K562 (cell line): ENCODE data around the gene UTP11. TPM values are rescaled to one million over a fixed set of nuclear protein-coding genes. Genes with fewer than 3 reads are reported as not detected.

Experiments used
- ATAC-seq: fragments of 200-7000 bp; cut with Tn5 transposase; 3 replicates; pipeline ENCODE4 v1.9.1; 2020; ENCODE audit warnings: moderate library complexity
- BruUV-seq: library from RNA; stranded (reverse); fragments of 400-500 nt; replicated peaks from 2 replicates; lab custom pipeline; 2021; lab: Mats Ljungman, UMichigan
- CTCF ChIA-PET: fragments of 300-600 bp; formaldehyde crosslinking; extraction: SDS; loops from one replicate; lab custom pipeline; 2021; ENCODE audit warnings: low intra/inter-chr PET ratio; lab: Yijun Ruan, JAX
- POLR2A ChIA-PET: fragments of 300-600, 350-650 bp; sonication (Branson Sonifier 250); formaldehyde crosslinking; extraction: SDS; loops from one replicate; lab custom pipeline; 2021; ENCODE audit warnings: antibody characterized with exemption, inconsistent platforms; lab: Yijun Ruan, JAX
- DNase-seq, 4 experiments: peaks; one replicate each; pipeline versions ENCODE4 v3.0.0 to v3.0.0-alpha.2; 2011 to 2018; ENCODE audit warnings: low spot score in 3 of 4, mixed read lengths in 3 of 4; ENCODE audit errors: extremely low read depth in 1 of 4
- FAIRE-seq: peaks from 2 replicates; lab custom pipeline; 2011; peaks lifted over from hg19 to GRCh38; lab: Jason Lieb, UNC
- H2AFZ ChIP-seq: 2 replicates; pipeline ENCODE4 v1.6.0; 2011; ENCODE audit warnings: low read depth, low read length, control low read depth, inconsistent platforms
- H3K27ac ChIP-seq: fragments of 200-600 bp; 3 replicates; pipeline ENCODE4 v1.8.0; 2011; ENCODE audit warnings: low read depth, mild to moderate bottlenecking, control low read depth, inconsistent platforms, low read length, moderate library complexity, mixed read lengths; ENCODE audit errors: extremely low read depth
- H3K27me3 ChIP-seq, 2 experiments: fragments of 300-600 bp in 1 of 2; 2 replicates in 1 of 2; 3 replicates in 1 of 2; pipeline versions ENCODE4 v1.6.0 to v1.8.0; 2011; ENCODE audit warnings: inconsistent platforms in 2 of 2, low read length in 2 of 2, mild to moderate bottlenecking in 1 of 2, mixed read lengths in 1 of 2, moderate library complexity in 1 of 2; ENCODE audit not compliant: control insufficient read depth in 2 of 2, insufficient read depth in 2 of 2
- H3K36me3 ChIP-seq: fragments of 300-600 bp; 3 replicates; pipeline ENCODE4 v1.8.0; 2011; ENCODE audit warnings: mild to moderate bottlenecking, low read length, inconsistent platforms; ENCODE audit not compliant: control insufficient read depth, insufficient read depth
- H3K4me1 ChIP-seq, 2 experiments: fragments of 200-600 bp in 1 of 2; replicated peaks in 1 of 2; 2 replicates in 1 of 2; 3 replicates in 1 of 2; pipeline versions ENCODE4 v1.5.1 to v1.8.0; 2011; ENCODE audit warnings: inconsistent platforms in 2 of 2, low read length in 2 of 2, mild to moderate bottlenecking in 1 of 2, mixed read lengths in 1 of 2, moderate library complexity in 1 of 2; ENCODE audit not compliant: control insufficient read depth in 2 of 2, insufficient read depth in 2 of 2
- H3K4me2 ChIP-seq: 2 replicates; pipeline ENCODE4 v1.6.1; 2011; ENCODE audit warnings: low read length, control low read depth, inconsistent platforms, mixed read lengths; ENCODE audit not compliant: insufficient read depth
- H3K4me3 ChIP-seq: fragments of 200-600 bp; sonication (generic), shearing (Covaris generic); 2 replicates; pipeline ENCODE4 v1.5.1; 2016; ENCODE audit warnings: control low read depth, inconsistent platforms
- H3K79me2 ChIP-seq: fragments of 200-600 bp; 3 replicates; pipeline ENCODE4 v1.8.0; 2011; ENCODE audit warnings: low read length, inconsistent platforms; ENCODE audit not compliant: control insufficient read depth, insufficient read depth
- H3K9ac ChIP-seq, 2 experiments: 2 replicates each; pipeline versions ENCODE4 v1.6.0 to v1.6.1; 2011; ENCODE audit warnings: low read depth in 2 of 2, low read length in 2 of 2, control low read depth in 1 of 2, inconsistent platforms in 1 of 2, mild to moderate bottlenecking in 1 of 2, mixed read lengths in 1 of 2; ENCODE audit not compliant: insufficient read depth in 1 of 2
- H3K9me1 ChIP-seq: one replicate; pipeline ENCODE4 v1.6.0; 2011; ENCODE audit warnings: inconsistent platforms, mild to moderate bottlenecking, low read length, moderate library complexity; ENCODE audit not compliant: control insufficient read depth, insufficient read depth
- H3K9me3 ChIP-seq: replicated peaks from 2 replicates; pipeline ENCODE4 v1.5.1; 2011; ENCODE audit warnings: low read depth, low read length, inconsistent platforms; ENCODE audit not compliant: control insufficient read depth, insufficient read depth
- H4K20me1 ChIP-seq: replicated peaks from 2 replicates; pipeline ENCODE4 v1.6.1; 2011; ENCODE audit warnings: low read length, inconsistent platforms, mixed read lengths; ENCODE audit not compliant: control insufficient read depth, insufficient read depth
- ARID2 ChIP-seq: fragments of 450-650 bp; IDR thresholded peaks from 2 replicates; pipeline ENCODE4 v1.6.1; 2017; ENCODE audit warnings: antibody characterized with exemption, mild to moderate bottlenecking
- ATF7 ChIP-seq: fragments of 450-650 bp; IDR thresholded peaks from 2 replicates; pipeline ENCODE4 v1.7.1; 2014; ENCODE audit warnings: mild to moderate bottlenecking, moderate library complexity
- CC2D1A ChIP-seq: fragments of 450-650 bp; IDR thresholded peaks from 2 replicates; pipeline ENCODE4 v1.6.1; 2017; ENCODE audit warnings: mild to moderate bottlenecking
- CTCF ChIP-seq, 3 experiments: IDR thresholded peaks in 2 of 3; conservative IDR thresholded peaks in 1 of 3; 2 replicates each; pipeline ENCODE4 v1.5.1; 2011 to 2012; ENCODE audit warnings: low read length in 3 of 3, mild to moderate bottlenecking in 3 of 3, control low read depth in 2 of 3, improper control_type of control experiment in 1 of 3, inconsistent platforms in 1 of 3, low read depth in 1 of 3, mixed read lengths in 1 of 3, moderate library complexity in 1 of 3; ENCODE audit not compliant: insufficient read depth in 2 of 3
- HDAC1 ChIP-seq, 2 experiments: fragments of 450-650 bp; IDR thresholded peaks; 2 replicates each; pipeline ENCODE4 v1.6.1; 2016 to 2017; ENCODE audit warnings: inconsistent platforms in 1 of 2, mild to moderate bottlenecking in 1 of 2, moderate library complexity in 1 of 2
- MAZ ChIP-seq, 2 experiments: fragments of 450-650 bp in 1 of 2; sonication (generic) in 1 of 2; formaldehyde crosslinking; IDR thresholded peaks in 1 of 2; conservative IDR thresholded peaks in 1 of 2; 2 replicates each; pipeline versions ENCODE4 v1.4.0 to v1.5.0; 2020; ENCODE audit warnings: mild to moderate bottlenecking in 1 of 2, missing genetic modification reagents in 1 of 2
- PML ChIP-seq: IDR thresholded peaks from 2 replicates; pipeline ENCODE4 v1.6.1; 2012; ENCODE audit warnings: low read length, inconsistent platforms
- RAD21 ChIP-seq, 2 experiments: fragments of 250-450 bp in 1 of 2; fragments of 450-650 bp in 1 of 2; sonication (Bioruptor Pico) in 1 of 2; formaldehyde crosslinking in 1 of 2; IDR thresholded peaks in 1 of 2; conservative IDR thresholded peaks in 1 of 2; 2 replicates each; pipeline versions ENCODE4 v1.4.0 to v1.8.0; 2020 to 2022; ENCODE audit warnings: mild to moderate bottlenecking in 2 of 2, moderate library complexity in 1 of 2
- SMC3 ChIP-seq: conservative IDR thresholded peaks from 2 replicates; pipeline ENCODE4 v1.6.1; 2011; ENCODE audit warnings: low read depth, low read length, improper control_type of control experiment; ENCODE audit not compliant: insufficient read depth
- SP1 ChIP-seq: sonication (generic); formaldehyde crosslinking; IDR thresholded peaks from 2 replicates; pipeline ENCODE4 v1.8.1; 2022; ENCODE audit warnings: mild to moderate bottlenecking, missing genetic modification reagents
- STAG1 ChIP-seq: sonication (generic); formaldehyde crosslinking; IDR thresholded peaks from 2 replicates; pipeline ENCODE4 v1.5.0; 2020; ENCODE audit warnings: missing genetic modification reagents, borderline replicate concordance
- SUPT5H ChIP-seq: fragments of 450-650 bp; IDR thresholded peaks from 2 replicates; pipeline ENCODE4 v1.6.1; 2016
- WGBS: fragments of 100-300 bp; shearing (Covaris generic); methylation state at CpG from one replicate; pipeline ENCODE4 v1.1.6; 2016; ENCODE audit warnings: low coverage, mixed read lengths; ENCODE audit not compliant: insufficient coverage; ENCODE audit errors: missing lambda C conversion rate; 5-methylcytosine and 5-hydroxymethylcytosine counted together
- in situ Hi-C: fragments of 300-500 bp; cut with MboI; formaldehyde crosslinking; loops from 4 replicates; pipeline ENCODE4 v1.15.0; 2018; ENCODE audit warnings: inconsistent platforms, mixed read lengths
- intact Hi-C: fragments of 100-400 bp; cut with micrococcal nuclease; formaldehyde crosslinking; loops from 2 replicates; pipeline ENCODE4 v1.14.2; 2022
- polyA plus RNA-seq, 8 experiments: library from polyadenylated mRNA; depleted of rRNA in 4 of 8; stranded (reverse) in 5 of 8; unstranded in 3 of 8; fragments of >200 nt; fragmentation: Nextera tagmentation in 2 of 8; fragmentation: Illumina TruSeq in 1 of 8; extraction: Ambion mirVana in 2 of 8; extraction: Trizol in 1 of 8; gene quantifications; 2 replicates each; pipeline versions ENCODE4 v1.2.1 to v1.2.3, GENCODE V29; 2011 to 2014; ENCODE audit warnings: inconsistent platforms in 1 of 8, missing spikeins in 1 of 8
- total RNA-seq, 7 experiments: library from RNA; depleted of rRNA in 6 of 7; stranded (reverse); fragments of >200 nt in 6 of 7; fragmentation: Illumina TruSeq in 2 of 7; extraction: Trizol in 2 of 7; gene quantifications; 2 replicates each; pipeline versions ENCODE4 v1.2.1 to v1.2.3, GENCODE V29; 2011 to 2021; ENCODE audit warnings: low replicate concordance in 1 of 7
- TF ChIP-seq, protein P1 (sequence below), 2 experiments: fragments of 200-800 bp in 1 of 2; sonication (Bioruptor generic) in 1 of 2; sonication (generic) in 1 of 2; formaldehyde crosslinking in 1 of 2; IDR thresholded peaks in 1 of 2; conservative IDR thresholded peaks in 1 of 2; 2 replicates each; pipeline versions ENCODE4 v1.5.0 to v1.6.1; 2016 to 2020; ENCODE audit warnings: missing compliant biosample characterization in 1 of 2, missing genetic modification characterization in 1 of 2, missing genetic modification reagents in 1 of 2
- TF ChIP-seq, protein P2 (sequence below): fragments of 450-650 bp; formaldehyde crosslinking; IDR thresholded peaks from 2 replicates; pipeline ENCODE4 v1.4.0; 2020; ENCODE audit warnings: mild to moderate bottlenecking, moderate library complexity

The UTP11 gene
- total and polyA plus RNA-seq, 9 of the 15 experiments (the other 6 are each of a cell fraction or from before 2014, with no cell fraction given), result 91.1 to 378 (median 221) TPM

GRCh38 chr1:38026592-38027200 is 14.2 kb downstream of the UTP11 start:
- Histone ChIP-seq H3K4me1 (peaks cover 10 to 34% of the 10 kb centered on the region in 2 experiments; a peak in 4 of 5 replicates), H3K4me3 (no peak overlapping the region), H3K9ac (peak overlapping the region in 1 of 2 experiments; percentile 42; a peak in 2 of 4 replicates), H3K9me1 (no peaks in the 10 kb centered on the region), H3K4me2 (no peak overlapping the region), H4K20me1 (peaks cover 21% of the 10 kb centered on the region), H3K79me2 (peaks cover 3% of the 10 kb centered on the region; the same call in 1 of the 3 replicates), H2AFZ (no peak overlapping the region), H3K9me3 (no peaks in the 10 kb centered on the region), H3K27me3 (no peaks in the 10 kb centered on the region), H3K36me3 (peaks cover 58% of the 10 kb centered on the region), H3K27ac (no peak overlapping the region)
- BruUV-seq, result no TSS peak
- 83% methylated on average over 8 of the region's 8 CpGs for WGBS
- in situ Hi-C loops (loop anchor here (25.0 kb wide), 1 partner anchor 561 kb away; no protein-coding TSS in a partner anchor), intact Hi-C loops (no loop called here)
- ChIA-PET CTCF (interaction anchor here (0.6 kb wide), 3 partner anchors 551 to 1054 kb away, joined by 3 to 5 read pairs (median 4); no protein-coding TSS in a partner anchor), POLR2A (interaction anchor here (0.6 to 7.5 kb wide), 9 partner anchors 8 to 554 kb away, joined by 3 to 71 read pairs (median 7); partner anchors contain the start of gene UTP11)
- ATAC-seq (peak; percentile 69), DNase-seq (peak in 2 of 4 experiments; percentile 58 to 65), FAIRE-seq (peak; percentile 80)
- TF ChIP-seq SUPT5H (0 out of 2 replicates have a peak, but pooled peaks have one; percentile 37), MAZ (CRISPR knock-in tag; conservative IDR thresholded peaks at IDR 0.05 in 1 of 2, IDR thresholded peaks at IDR 0.05 in 1 of 2) (0 out of 4 replicates have a peak, but pooled peaks of 1 of the 2 experiments have one; percentile 22), SMC3 (peak; percentile 48; the same call in 1 of the 2 replicates), ATF7 (no peak), HDAC1 (IDR thresholded peaks at IDR 0.05) (no peak), STAG1 (peak; percentile 70; the same call in 1 of the 2 replicates), PML (no peak), CC2D1A (0 out of 2 replicates have a peak, but pooled peaks have one; percentile 14), ARID2 (peak; percentile 44; the same call in 1 of the 2 replicates), RAD21 (CRISPR knock-in tag; conservative IDR thresholded peaks at IDR 0.05 in 1 of 2, IDR thresholded peaks at IDR 0.05 in 1 of 2) (peak; percentile 70 to 74), SP1 (CRISPR knock-in tag) (0 out of 2 replicates have a peak, but pooled peaks have one; percentile 38), CTCF (IDR thresholded peaks at IDR 0.05 in 2 of 3, conservative IDR thresholded peaks at IDR 0.05 in 1 of 3; ENCODE audit: insufficient read depth in 2 of 3, low read depth in 1 of 3, low read length in 3 of 3) (peak; percentile 67 to 82 (median 77))
- TF ChIP-seq, protein P1, sequence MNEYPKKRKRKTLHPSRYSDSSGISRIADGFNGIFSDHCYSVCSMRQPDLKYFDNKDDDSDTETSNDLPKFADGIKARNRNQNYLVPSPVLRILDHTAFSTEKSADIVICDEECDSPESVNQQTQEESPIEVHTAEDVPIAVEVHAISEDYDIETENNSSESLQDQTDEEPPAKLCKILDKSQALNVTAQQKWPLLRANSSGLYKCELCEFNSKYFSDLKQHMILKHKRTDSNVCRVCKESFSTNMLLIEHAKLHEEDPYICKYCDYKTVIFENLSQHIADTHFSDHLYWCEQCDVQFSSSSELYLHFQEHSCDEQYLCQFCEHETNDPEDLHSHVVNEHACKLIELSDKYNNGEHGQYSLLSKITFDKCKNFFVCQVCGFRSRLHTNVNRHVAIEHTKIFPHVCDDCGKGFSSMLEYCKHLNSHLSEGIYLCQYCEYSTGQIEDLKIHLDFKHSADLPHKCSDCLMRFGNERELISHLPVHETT (CRISPR knock-in tag; conservative IDR thresholded peaks at IDR 0.05 in 1 of 2, IDR thresholded peaks at IDR 0.05 in 1 of 2), result no peak
- TF ChIP-seq, protein P2, sequence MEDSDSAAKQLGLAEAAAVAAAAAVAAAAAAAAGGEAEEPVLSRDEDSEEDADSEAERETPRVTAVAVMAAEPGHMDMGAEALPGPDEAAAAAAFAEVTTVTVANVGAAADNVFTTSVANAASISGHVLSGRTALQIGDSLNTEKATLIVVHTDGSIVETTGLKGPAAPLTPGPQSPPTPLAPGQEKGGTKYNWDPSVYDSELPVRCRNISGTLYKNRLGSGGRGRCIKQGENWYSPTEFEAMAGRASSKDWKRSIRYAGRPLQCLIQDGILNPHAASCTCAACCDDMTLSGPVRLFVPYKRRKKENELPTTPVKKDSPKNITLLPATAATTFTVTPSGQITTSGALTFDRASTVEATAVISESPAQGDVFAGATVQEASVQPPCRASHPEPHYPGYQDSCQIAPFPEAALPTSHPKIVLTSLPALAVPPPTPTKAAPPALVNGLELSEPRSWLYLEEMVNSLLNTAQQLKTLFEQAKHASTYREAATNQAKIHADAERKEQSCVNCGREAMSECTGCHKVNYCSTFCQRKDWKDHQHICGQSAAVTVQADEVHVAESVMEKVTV (CRISPR knock-in tag), result 0 out of 2 replicates have a peak, but pooled peaks have one; percentile 54
